A673 (cell line): Measurements from ENCODE around the gene FRMPD4. TPM values are rescaled to one million over a fixed set of nuclear protein-coding genes. Genes with fewer than 3 reads are reported as not detected.

Experiments used
- BruUV-seq: library from RNA; stranded (reverse); fragments of 400-500 nt; replicated peaks from 2 replicates; lab custom pipeline; 2021; lab: Mats Ljungman, UMichigan
- CTCF ChIA-PET: fragments of 300-600 bp; sonication (Branson Sonifier 250); formaldehyde crosslinking; loops from one replicate; lab custom pipeline; 2022; ENCODE audit warnings: antibody characterized with exemption; lab: Charles Lee
- POLR2A ChIA-PET: fragments of 300-600 bp; sonication (Branson Sonifier 250); formaldehyde crosslinking; loops from one replicate; lab custom pipeline; 2022; ENCODE audit warnings: antibody characterized with exemption; ENCODE audit not compliant: low non-redundant PET; lab: Charles Lee
- DNase-seq: peaks from one replicate; pipeline ENCODE4 v3.0.0-alpha.2; 2015; ENCODE audit warnings: low spot score
- H3K27ac ChIP-seq: fragments of 200-600 bp; sonication (generic); 2 replicates; pipeline ENCODE4 v1.5.1; 2016; ENCODE audit warnings: mixed run types, low read depth, mild to moderate bottlenecking, mixed read lengths, antibody characterized with exemption, low read length; ENCODE audit not compliant: poor library complexity, severe bottlenecking
- H3K27me3 ChIP-seq: fragments of 200-600 bp; sonication (generic); replicated peaks from 2 replicates; pipeline ENCODE4 v1.6.1; 2017; ENCODE audit warnings: mixed run types, low read depth, mild to moderate bottlenecking, mixed read lengths, antibody characterized with exemption, low read length; ENCODE audit not compliant: insufficient read depth, poor library complexity
- H3K36me3 ChIP-seq: fragments of 200-600 bp; sonication (generic); 2 replicates; pipeline ENCODE4 v1.6.1; 2016; ENCODE audit warnings: mixed run types, mild to moderate bottlenecking, mixed read lengths, antibody characterized with exemption, low read length; ENCODE audit not compliant: insufficient read depth, poor library complexity, severe bottlenecking
- H3K4me1 ChIP-seq: fragments of 200-600 bp; sonication (generic); 2 replicates; pipeline ENCODE4 v1.6.1; 2017; ENCODE audit warnings: mixed run types, mild to moderate bottlenecking, mixed read lengths, antibody characterized with exemption, low read length; ENCODE audit not compliant: insufficient read depth, poor library complexity, severe bottlenecking
- H3K4me3 ChIP-seq: fragments of 200-600 bp; sonication (generic); 2 replicates; pipeline ENCODE4 v1.5.1; 2016; ENCODE audit warnings: low read depth, mixed run types, mild to moderate bottlenecking, mixed read lengths, low read length; ENCODE audit not compliant: poor library complexity, severe bottlenecking
- H3K9me3 ChIP-seq: fragments of 200-600 bp; sonication (generic); 2 replicates; pipeline ENCODE4 v1.6.1; 2016; ENCODE audit warnings: mixed run types, low read depth, mild to moderate bottlenecking, mixed read lengths, antibody characterized with exemption, low read length; ENCODE audit not compliant: poor library complexity, severe bottlenecking
- CTCF ChIP-seq: fragments of 300-800, 200-600 bp; sonication (generic); conservative IDR thresholded peaks from 2 replicates; pipeline ENCODE4 v1.5.1; 2017; ENCODE audit warnings: low read depth, mild to moderate bottlenecking, antibody characterized with exemption, low read length, moderate library complexity, mixed read lengths
- EZH2 ChIP-seq: fragments of 200-600 bp; sonication (generic); IDR thresholded peaks from 2 replicates; pipeline ENCODE4 v1.6.1; 2017; ENCODE audit warnings: borderline replicate concordance, low read depth, mild to moderate bottlenecking, mixed read lengths, antibody characterized with exemption, low read length; ENCODE audit not compliant: poor library complexity, severe bottlenecking
- intact Hi-C: fragments of 100-400 bp; cut with micrococcal nuclease; formaldehyde crosslinking; loops from one replicate; pipeline ENCODE4 v1.10.0; 2022; ENCODE audit not compliant: unreplicated experiment
- total RNA-seq: library from RNA; stranded (reverse); gene quantifications from 2 replicates; pipeline ENCODE4 v1.2.3, GENCODE V29; 2021

Gene FRMPD4
- total RNA-seq, 1 experiment from 2014 or later: not detected

- Histone ChIP-seq H3K27me3 (peaks cover 13% of the 10 kb centered on the region), H3K4me1 (no peaks in the 10 kb centered on the region), H3K27ac (no peak overlapping the region), H3K4me3 (no peak overlapping the region), H3K9me3 (no peaks in the 10 kb centered on the region), H3K36me3 (no peaks in the 10 kb centered on the region)
- no peak for DNase-seq
- ChIA-PET CTCF (no interaction called here), POLR2A (no interaction called here)
- BruUV-seq: no TSS peak
- TF ChIP-seq EZH2 (no peak), CTCF (no peak)
- intact Hi-C loops: no loop called here
These were observed 329.0 kb downstream of the FRMPD4 start for GRCh38 chrX:12467321-12467720.

GRCh38 chrX:12469296-12469695 is 331.0 kb downstream of the FRMPD4 start:
- intact Hi-C loops: no loop called here

GRCh38 chrX:12471061-12471460 is 332.8 kb downstream of the FRMPD4 start:
- ChIA-PET CTCF (no interaction called here), POLR2A (no interaction called here)
- Histone ChIP-seq H3K9me3 (no peaks in the 10 kb centered on the region), H3K36me3 (no peaks in the 10 kb centered on the region), H3K4me3 (no peak overlapping the region), H3K4me1 (no peaks in the 10 kb centered on the region), H3K27ac (no peak overlapping the region), H3K27me3 (peaks cover 13% of the 10 kb centered on the region)
- TF ChIP-seq EZH2 (no peak), CTCF (no peak)
- intact Hi-C loops: no loop called here
- DNase-seq: no peak
- BruUV-seq: no TSS peak

More at GRCh38 chrX:12469296-12469695, 331.0 kb downstream of the FRMPD4 start:
- CTCF ChIA-PET: no interaction called here
- no TSS peak for BruUV-seq
- H3K27ac ChIP-seq: no peak overlapping the region
- POLR2A ChIA-PET: no interaction called here
- H3K36me3 ChIP-seq: no peaks in the 10 kb centered on the region
- no peaks in the 10 kb centered on the region for H3K9me3 ChIP-seq
- TF ChIP-seq CTCF (no peak), EZH2 (no peak)
- H3K27me3 ChIP-seq: peaks cover 13% of the 10 kb centered on the region
- H3K4me3 ChIP-seq: no peak overlapping the region
- no peak for DNase-seq
- H3K4me1 ChIP-seq: no peaks in the 10 kb centered on the region
